ENCODE results near the gene MAP3K5.

DNA sequence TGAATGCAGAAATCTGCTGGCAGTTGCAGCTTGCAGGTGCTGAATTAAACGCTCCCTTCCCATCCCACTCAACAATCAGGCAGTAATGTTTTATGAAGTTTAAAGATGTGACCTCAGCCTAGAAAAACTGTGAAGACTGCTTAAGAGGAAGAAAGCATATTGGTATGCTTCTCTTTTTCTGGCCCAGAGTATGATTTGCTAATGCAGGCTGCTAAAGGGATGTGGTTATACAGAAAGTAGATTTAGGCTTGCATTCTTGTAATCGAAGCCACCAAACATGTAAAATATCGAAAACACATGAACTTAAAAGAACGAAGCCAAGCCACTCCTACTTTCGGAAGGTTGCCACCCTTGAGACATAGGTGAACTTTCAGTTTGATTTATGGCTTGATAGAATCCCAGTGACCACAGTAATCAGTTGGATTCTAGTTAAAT, 40.7 kb downstream of the MAP3K5 start:
- TF ChIP-seq, protein P1, sequence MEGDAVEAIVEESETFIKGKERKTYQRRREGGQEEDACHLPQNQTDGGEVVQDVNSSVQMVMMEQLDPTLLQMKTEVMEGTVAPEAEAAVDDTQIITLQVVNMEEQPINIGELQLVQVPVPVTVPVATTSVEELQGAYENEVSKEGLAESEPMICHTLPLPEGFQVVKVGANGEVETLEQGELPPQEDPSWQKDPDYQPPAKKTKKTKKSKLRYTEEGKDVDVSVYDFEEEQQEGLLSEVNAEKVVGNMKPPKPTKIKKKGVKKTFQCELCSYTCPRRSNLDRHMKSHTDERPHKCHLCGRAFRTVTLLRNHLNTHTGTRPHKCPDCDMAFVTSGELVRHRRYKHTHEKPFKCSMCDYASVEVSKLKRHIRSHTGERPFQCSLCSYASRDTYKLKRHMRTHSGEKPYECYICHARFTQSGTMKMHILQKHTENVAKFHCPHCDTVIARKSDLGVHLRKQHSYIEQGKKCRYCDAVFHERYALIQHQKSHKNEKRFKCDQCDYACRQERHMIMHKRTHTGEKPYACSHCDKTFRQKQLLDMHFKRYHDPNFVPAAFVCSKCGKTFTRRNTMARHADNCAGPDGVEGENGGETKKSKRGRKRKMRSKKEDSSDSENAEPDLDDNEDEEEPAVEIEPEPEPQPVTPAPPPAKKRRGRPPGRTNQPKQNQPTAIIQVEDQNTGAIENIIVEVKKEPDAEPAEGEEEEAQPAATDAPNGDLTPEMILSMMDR (conservative IDR thresholded peaks at IDR 0.05 in 1 of 2, IDR thresholded peaks at IDR 0.05 in 1 of 2; ENCODE audit: low read depth in 1 of 2, low read length in 2 of 2) = no peak
- TF ChIP-seq EZH2 (IDR thresholded peaks at IDR 0.05; ENCODE audit: low read length, missing control alignments) = no peak
